HepG2 (cell line): ENCODE results near the gene RAB3C. TPM values are rescaled to one million over a fixed set of nuclear protein-coding genes. Genes with fewer than 3 reads are reported as not detected.

Experiments
- ATAC-seq: fragments of 200-7000 bp; cut with Tn5 transposase; 3 replicates; pipeline ENCODE4 v1.9.1; 2020; ENCODE audit warnings: mild to moderate bottlenecking, moderate library complexity
- BruUV-seq: library from RNA; stranded (reverse); fragments of 400-500 nt; replicated peaks from 2 replicates; lab custom pipeline; 2021; lab: Mats Ljungman, UMichigan
- CTCF ChIA-PET: fragments of 300-600 bp; formaldehyde crosslinking; extraction: SDS; loops from one replicate; lab custom pipeline; 2021; ENCODE audit warnings: low total read pairs, inconsistent platforms, low intra/inter-chr PET ratio; lab: Yijun Ruan, JAX
- POLR2A ChIA-PET: fragments of 350-600 bp; sonication (Branson Sonifier 250); formaldehyde crosslinking; loops from one replicate; lab custom pipeline; 2020; ENCODE audit warnings: antibody characterized with exemption, inconsistent platforms; lab: Yijun Ruan, JAX
- DNase-seq: peaks from one replicate; pipeline ENCODE4 v3.0.0-alpha.2; 2015; ENCODE audit warnings: low spot score
- FAIRE-seq: peaks from 3 replicates; lab custom pipeline; 2011; peaks lifted over from hg19 to GRCh38; lab: Jason Lieb, UNC
- H2AFZ ChIP-seq: one replicate; pipeline ENCODE4 v1.6.1; 2011; ENCODE audit warnings: low read length, inconsistent platforms
- H3K27ac ChIP-seq: fragments of 300-600 bp; 3 replicates; pipeline ENCODE4 v1.8.0; 2011; ENCODE audit warnings: mixed run types, mild to moderate bottlenecking, mixed read lengths, low read length, inconsistent platforms; ENCODE audit not compliant: insufficient read depth; ENCODE audit errors: extremely low read length
- H3K27me3 ChIP-seq, 2 experiments: fragments of 200-600 bp in 1 of 2; 2 replicates in 1 of 2; 3 replicates in 1 of 2; pipeline versions ENCODE4 v1.6.0 to v1.8.0; 2011; ENCODE audit warnings: low read length in 2 of 2, mild to moderate bottlenecking in 2 of 2, moderate library complexity in 2 of 2, inconsistent platforms in 1 of 2; ENCODE audit not compliant: insufficient read depth in 2 of 2, control insufficient read depth in 1 of 2
- H3K36me3 ChIP-seq, 2 experiments: fragments of 200-600 bp in 1 of 2; replicated peaks in 1 of 2; 2 replicates in 1 of 2; 3 replicates in 1 of 2; pipeline versions ENCODE4 v1.5.1 to v1.8.0; 2011; ENCODE audit warnings: low read length in 2 of 2, inconsistent platforms in 1 of 2; ENCODE audit not compliant: insufficient read depth in 2 of 2, control insufficient read depth in 1 of 2
- H3K4me1 ChIP-seq: 2 replicates; pipeline ENCODE4 v1.5.1; 2012; ENCODE audit warnings: low read length, inconsistent platforms; ENCODE audit not compliant: insufficient read depth
- H3K4me2 ChIP-seq: 2 replicates; pipeline ENCODE4 v1.6.0; 2011; ENCODE audit warnings: low read depth, low read length, inconsistent platforms
- H3K4me3 ChIP-seq, 3 experiments: fragments of 200-600 bp in 1 of 3; sonication (generic), shearing (Covaris generic) in 1 of 3; replicated peaks in 1 of 3; 2 replicates each; pipeline ENCODE4 v1.5.1; 2011 to 2016; ENCODE audit warnings: low read length in 3 of 3, inconsistent platforms in 2 of 3, low read depth in 2 of 3, mild to moderate bottlenecking in 2 of 3, control low read depth in 1 of 3, mixed read lengths in 1 of 3; ENCODE audit not compliant: insufficient read depth in 1 of 3
- H3K79me2 ChIP-seq: one replicate; pipeline ENCODE4 v1.6.1; 2011; ENCODE audit warnings: low read length, inconsistent platforms; ENCODE audit not compliant: insufficient read depth
- H3K9ac ChIP-seq: 2 replicates; pipeline ENCODE4 v1.6.0; 2011; ENCODE audit warnings: mild to moderate bottlenecking, low read depth, low read length, inconsistent platforms; ENCODE audit not compliant: insufficient read depth
- H3K9me3 ChIP-seq: 2 replicates; pipeline ENCODE4 v1.5.1; 2012; ENCODE audit warnings: mild to moderate bottlenecking, low read length
- H4K20me1 ChIP-seq: 2 replicates; pipeline ENCODE4 v1.6.0; 2011; ENCODE audit warnings: inconsistent platforms, mild to moderate bottlenecking, low read length, moderate library complexity; ENCODE audit not compliant: insufficient read depth
- FOXA3 ChIP-seq: IDR thresholded peaks from 2 replicates; pipeline ENCODE4 v1.6.1; 2016; ENCODE audit warnings: missing genetic modification reagents, missing compliant biosample characterization
- POLR2G ChIP-seq: fragments of 200-400 bp; formaldehyde crosslinking; IDR thresholded peaks from 2 replicates; pipeline ENCODE4 v1.6.1; 2018; ENCODE audit warnings: mild to moderate bottlenecking, low read depth, low read length, moderate library complexity
- SP140L ChIP-seq: sonication (generic); formaldehyde crosslinking; IDR thresholded peaks from 2 replicates; pipeline ENCODE4 v1.4.0; 2020; ENCODE audit warnings: missing genetic modification reagents, borderline replicate concordance
- ZKSCAN1 ChIP-seq: fragments of 150-350 bp; IDR thresholded peaks from 2 replicates; pipeline ENCODE4 v1.6.1; 2014; ENCODE audit warnings: low read length
- ZMYM2 ChIP-seq: sonication (generic); formaldehyde crosslinking; IDR thresholded peaks from 2 replicates; pipeline ENCODE4 v1.8.0; 2022; ENCODE audit warnings: mild to moderate bottlenecking, missing genetic modification reagents
- ZNF121 ChIP-seq: sonication (generic); formaldehyde crosslinking; IDR thresholded peaks from 2 replicates; pipeline ENCODE4 v1.5.0; 2020; ENCODE audit warnings: mild to moderate bottlenecking, missing genetic modification reagents
- WGBS: methylation state at CpG from one replicate; pipeline ENCODE4 v1.1.6; 2017; ENCODE audit warnings: low lambda C conversion rate; 5-methylcytosine and 5-hydroxymethylcytosine counted together
- in situ Hi-C: cut with HindIII; loops from 2 replicates; pipeline ENCODE4 v1.10.0; 2017; ENCODE audit warnings: low pct_unique_long_range_greater_than_20kb; ENCODE audit not compliant: extremely low pct_ligation_motif_present
- intact Hi-C: fragments of 100-400 bp; cut with micrococcal nuclease; formaldehyde crosslinking; loops from one replicate; pipeline ENCODE4 v1.10.0; 2022; ENCODE audit not compliant: unreplicated experiment
- polyA plus RNA-seq, 8 experiments: library from polyadenylated mRNA; depleted of rRNA in 3 of 8; stranded (reverse) in 7 of 8; unstranded in 1 of 8; fragments of >200 nt; fragmentation: Illumina TruSeq in 4 of 8; extraction: Trizol in 4 of 8; gene quantifications; 2 replicates each; pipeline versions ENCODE4 v1.2.1 to v1.2.3, GENCODE V29; 2011 to 2016; ENCODE audit warnings: low read depth in 4 of 8, missing spikeins in 1 of 8, mixed read lengths in 1 of 8; ENCODE audit not compliant: insufficient read depth in 1 of 8
- total RNA-seq, 5 experiments: library from RNA; depleted of rRNA; stranded (reverse); fragments of >200 nt; fragmentation: Illumina TruSeq; extraction: Trizol; gene quantifications; 2 replicates each; pipeline ENCODE4 v1.2.3, GENCODE V29; 2016; ENCODE audit warnings: low read depth in 1 of 5
- TF ChIP-seq, protein P1 (sequence below): sonication (generic); formaldehyde crosslinking; conservative IDR thresholded peaks from 2 replicates; pipeline ENCODE4 v1.8.1; 2023; ENCODE audit warnings: missing genetic modification reagents
- TF ChIP-seq, protein P2 (sequence below): sonication (generic); formaldehyde crosslinking; IDR thresholded peaks from 2 replicates; pipeline ENCODE4 v1.4.0; 2020; ENCODE audit warnings: mild to moderate bottlenecking, missing genetic modification reagents

The RAB3C gene
- total and polyA plus RNA-seq, 2 of the 13 experiments (the other 11 are each of a cell fraction or from before 2014, with no cell fraction given), result not detected

DNA sequence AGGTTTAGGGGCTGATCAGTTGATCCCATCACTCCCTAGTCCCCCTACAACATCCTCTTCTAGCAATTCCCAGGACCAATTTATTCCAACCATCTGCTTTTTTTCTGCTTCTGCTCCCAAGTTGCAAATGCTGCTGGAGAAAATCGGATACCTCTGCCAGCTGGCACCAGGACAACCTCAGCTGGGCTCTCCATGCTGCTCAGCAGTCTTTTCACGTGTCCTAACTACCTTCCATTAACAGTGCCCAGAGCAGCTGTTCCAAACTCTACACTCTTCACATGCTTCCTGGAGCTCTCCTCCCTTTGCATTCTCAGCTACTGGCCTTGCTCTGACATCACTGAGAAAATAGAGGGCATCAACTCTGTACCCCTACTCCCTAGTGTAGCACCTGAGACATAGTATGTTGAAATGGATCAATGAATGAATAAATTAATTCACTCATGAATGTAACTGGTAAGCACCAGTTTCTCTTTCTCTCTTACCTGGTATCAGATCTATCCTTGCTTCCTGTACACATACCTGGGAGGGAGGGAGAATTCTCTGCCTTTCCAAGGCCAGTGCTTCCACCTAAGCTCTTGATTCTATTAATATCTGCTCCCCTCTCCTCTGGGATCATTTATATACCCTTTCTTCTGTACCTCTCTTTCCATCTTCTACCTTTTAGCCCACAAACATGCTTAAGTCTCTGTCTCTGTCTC is 191.0 kb downstream of the RAB3C start:
- DNase-seq (no peak), FAIRE-seq (no peak), ATAC-seq (no peak)
- TF ChIP-seq FOXA3 (CRISPR knock-in tag), result no peak
- no peak for TF ChIP-seq POLR2G
- no peak for TF ChIP-seq ZMYM2 (CRISPR knock-in tag)
- TF ChIP-seq, protein P1, sequence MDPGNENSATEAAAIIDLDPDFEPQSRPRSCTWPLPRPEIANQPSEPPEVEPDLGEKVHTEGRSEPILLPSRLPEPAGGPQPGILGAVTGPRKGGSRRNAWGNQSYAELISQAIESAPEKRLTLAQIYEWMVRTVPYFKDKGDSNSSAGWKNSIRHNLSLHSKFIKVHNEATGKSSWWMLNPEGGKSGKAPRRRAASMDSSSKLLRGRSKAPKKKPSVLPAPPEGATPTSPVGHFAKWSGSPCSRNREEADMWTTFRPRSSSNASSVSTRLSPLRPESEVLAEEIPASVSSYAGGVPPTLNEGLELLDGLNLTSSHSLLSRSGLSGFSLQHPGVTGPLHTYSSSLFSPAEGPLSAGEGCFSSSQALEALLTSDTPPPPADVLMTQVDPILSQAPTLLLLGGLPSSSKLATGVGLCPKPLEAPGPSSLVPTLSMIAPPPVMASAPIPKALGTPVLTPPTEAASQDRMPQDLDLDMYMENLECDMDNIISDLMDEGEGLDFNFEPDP (CRISPR knock-in tag), result no peak
- TF ChIP-seq SP140L (CRISPR knock-in tag), result no peak
- TF ChIP-seq ZKSCAN1, result no peak
- TF ChIP-seq, protein P2, sequence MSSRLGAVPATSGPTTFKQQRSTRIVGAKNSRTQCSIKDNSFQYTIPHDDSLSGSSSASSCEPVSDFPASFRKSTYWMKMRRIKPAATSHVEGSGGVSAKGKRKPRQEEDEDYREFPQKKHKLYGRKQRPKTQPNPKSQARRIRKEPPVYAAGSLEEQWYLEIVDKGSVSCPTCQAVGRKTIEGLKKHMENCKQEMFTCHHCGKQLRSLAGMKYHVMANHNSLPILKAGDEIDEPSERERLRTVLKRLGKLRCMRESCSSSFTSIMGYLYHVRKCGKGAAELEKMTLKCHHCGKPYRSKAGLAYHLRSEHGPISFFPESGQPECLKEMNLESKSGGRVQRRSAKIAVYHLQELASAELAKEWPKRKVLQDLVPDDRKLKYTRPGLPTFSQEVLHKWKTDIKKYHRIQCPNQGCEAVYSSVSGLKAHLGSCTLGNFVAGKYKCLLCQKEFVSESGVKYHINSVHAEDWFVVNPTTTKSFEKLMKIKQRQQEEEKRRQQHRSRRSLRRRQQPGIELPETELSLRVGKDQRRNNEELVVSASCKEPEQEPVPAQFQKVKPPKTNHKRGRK (CRISPR knock-in tag), result no peak
- TF ChIP-seq ZNF121, result no peak
- BruUV-seq, result no TSS peak
- Histone ChIP-seq H3K9me3 (no peaks in the 10 kb centered on the region), H3K4me1 (no peaks in the 10 kb centered on the region), H4K20me1 (no peaks in the 10 kb centered on the region), H3K36me3 (no peaks in the 10 kb centered on the region), H3K4me3 (no peak overlapping the region), H3K27ac (no peak overlapping the region), H3K79me2 (no peaks in the 10 kb centered on the region), H3K4me2 (no peak overlapping the region), H3K27me3 (no peaks in the 10 kb centered on the region), H2AFZ (no peak overlapping the region), H3K9ac (no peak overlapping the region)
- 0% methylated on average over 2 of the region's 2 CpGs for WGBS
- ChIA-PET CTCF (no interaction called here), POLR2A (no interaction called here)
- in situ Hi-C loops (no loop called here), intact Hi-C loops (no loop called here)
